NK-92 (cell line): ENCODE data around the gene DMBX1.

Source experiments
- DNase-seq: peaks from one replicate; lab custom pipeline; 2025; ENCODE audit not compliant: unreplicated experiment; lab: John Stamatoyannopoulos, UW

DMBX1 gene

DNA sequence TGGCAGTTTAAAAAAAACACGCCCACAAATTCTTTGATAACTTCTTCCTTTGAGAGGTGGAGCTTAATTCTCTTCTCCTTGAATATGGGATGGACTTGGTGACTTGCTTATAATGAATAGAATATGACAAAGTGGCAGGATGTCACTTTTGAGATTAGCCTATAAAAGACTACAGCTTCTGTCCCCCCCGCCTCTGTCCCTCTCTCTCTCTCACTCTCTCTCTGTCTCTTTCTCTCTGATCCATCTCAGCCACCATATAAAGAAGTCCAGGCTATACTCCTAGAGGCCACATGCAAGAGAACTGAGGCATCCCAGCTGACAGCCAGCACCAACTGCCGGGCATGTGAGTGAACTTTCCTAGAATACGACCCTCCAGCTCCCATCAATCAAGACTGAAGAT is 7.7 kb upstream of the DMBX1 start:
- DNase-seq = no peak

DNA sequence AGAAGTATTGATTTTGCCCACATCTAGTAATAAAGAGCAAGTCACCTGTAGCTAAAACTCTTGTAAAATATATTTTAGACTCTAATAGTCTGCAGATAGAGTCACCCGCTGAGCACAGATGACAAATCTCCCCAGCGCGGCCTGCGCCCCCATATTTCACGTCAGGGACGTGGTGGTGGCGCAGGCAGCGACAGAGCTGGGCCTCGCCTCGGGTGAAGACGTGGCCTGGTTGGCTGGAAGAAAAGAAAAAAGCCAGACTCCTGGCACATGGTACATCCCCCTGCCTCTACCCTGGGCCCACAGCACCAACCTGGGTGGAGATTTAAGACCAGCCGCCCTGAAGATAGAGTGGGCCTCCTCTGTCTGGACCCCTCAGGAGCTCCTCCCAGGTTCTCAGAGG is 6.0 kb upstream of the DMBX1 start:
- no peak for DNase-seq

DNA sequence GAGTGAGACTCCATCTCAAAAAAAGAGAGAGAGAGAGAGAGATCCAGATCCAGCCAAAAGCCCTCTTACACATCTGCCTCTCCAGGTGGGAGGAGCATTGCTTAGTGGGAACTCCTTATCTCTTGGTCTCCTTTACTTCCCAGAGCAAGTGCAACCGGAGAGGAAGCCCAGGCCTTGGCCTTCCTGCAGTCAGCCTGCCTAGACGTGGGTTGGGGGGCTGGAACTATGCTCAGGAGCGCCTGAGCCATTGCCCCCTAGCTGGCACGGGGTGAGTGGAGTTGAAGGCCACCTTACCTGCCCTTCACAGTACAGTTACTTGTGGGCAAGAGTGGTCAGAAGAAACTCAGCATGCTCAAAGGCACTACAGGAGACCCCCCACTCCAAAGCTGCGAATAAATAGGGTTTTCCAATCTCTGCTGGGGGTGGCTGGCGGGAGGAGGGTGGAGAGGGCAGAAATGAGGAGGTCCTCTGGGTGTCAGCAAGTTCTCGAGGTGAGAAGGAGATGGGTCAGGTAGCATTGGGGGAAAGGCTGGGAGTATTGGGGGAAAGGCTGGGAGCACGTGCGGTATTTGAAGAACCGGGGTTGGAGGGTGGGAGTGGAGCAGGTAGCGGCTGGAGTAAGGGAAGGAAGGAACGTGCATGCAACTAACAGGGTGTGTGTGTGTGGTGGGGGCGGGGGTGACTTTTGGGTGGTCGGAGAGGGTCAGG is 4.7 kb upstream of the DMBX1 start:
- DNase-seq = no peak

DNA sequence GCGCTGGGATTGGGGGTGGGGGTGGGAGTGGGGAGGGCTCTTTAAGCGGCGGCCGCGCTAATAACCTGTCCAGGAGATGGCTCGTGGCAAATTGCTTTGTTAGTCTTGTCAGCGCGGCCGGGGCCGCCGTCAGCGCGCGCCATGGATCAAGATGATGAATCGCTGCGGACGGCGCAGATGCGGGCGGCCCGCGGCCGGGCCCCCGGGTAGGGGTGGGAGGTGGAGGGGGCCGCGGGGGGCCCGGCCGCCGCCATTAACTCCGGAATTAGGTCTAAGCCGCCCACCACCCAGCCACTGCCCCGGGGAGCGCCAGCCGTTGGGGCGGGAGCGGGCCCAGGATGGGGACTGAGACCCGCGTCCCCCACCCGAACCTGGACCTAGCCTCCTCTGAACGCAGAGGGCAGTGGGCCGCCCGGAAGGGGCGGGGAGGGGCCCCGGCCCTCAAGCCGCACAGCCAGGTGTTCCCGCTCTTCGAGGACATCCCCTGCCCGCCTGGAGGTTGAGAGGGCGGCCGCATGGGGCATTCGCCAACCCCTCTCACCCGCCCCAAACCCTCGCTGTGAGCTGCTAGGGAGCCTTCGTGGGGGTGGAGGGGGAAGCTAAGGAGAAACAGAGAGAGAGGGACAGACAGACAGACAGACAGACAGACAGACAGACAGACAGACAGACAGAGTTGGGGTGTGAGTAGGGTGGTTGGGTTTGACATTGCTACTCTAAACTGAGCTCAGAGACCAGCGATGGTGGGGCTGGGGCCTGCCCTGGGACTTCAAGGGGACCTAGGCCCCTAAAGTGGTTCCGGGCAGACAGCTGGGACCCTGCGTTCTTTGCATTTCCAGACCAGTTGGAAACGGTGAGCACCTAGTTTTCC is 3.8 kb upstream of the DMBX1 start:
- DNase-seq = no peak

DNA sequence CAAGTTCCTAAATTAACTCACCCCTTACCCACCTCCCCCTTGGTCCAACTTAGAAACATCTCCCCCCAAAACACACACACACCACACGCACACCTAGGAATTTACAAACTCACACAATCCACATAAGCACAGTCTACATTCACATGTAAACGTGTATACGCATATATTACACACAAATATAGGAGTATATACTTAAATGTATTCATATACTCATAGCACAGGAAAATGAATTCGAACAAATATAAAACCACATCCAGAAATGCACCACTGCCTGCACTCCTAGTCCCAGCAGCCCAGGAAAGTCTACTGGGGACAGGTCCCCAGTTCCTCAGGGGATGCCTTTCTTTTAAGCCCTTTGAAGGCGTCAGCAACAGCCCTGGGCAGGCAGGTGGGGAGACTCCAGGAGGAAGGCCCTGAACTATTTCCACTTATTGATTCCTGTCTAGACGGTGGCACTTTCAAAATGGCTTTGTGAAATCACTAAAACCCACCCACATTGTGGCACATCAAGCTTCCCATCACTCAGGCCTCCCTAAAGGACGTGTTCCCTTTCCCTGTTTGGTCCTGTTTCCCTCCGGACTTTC is 3.1 kb upstream of the DMBX1 start:
- no peak for DNase-seq

DNA sequence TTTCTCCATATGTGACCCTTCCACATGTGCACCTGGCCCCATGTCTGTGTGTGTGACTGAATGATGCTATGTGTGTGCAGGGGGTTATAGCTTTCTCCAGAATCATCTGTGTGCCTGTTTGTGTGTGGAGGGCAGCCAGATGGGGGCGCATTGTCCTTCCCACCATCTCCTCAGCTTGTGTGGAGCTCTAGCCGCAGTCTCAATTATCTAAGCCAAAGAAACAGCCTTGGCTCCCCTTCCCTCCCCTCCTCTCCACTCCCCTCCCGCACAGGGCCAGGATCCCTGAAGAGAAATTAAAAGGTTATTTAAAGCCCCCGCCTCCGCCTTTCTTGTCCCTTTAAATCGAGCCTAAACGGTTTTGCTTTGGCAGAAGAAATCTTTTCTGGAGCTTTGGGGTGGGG is 1.8 kb upstream of the DMBX1 start:
- no peak for DNase-seq

DNA sequence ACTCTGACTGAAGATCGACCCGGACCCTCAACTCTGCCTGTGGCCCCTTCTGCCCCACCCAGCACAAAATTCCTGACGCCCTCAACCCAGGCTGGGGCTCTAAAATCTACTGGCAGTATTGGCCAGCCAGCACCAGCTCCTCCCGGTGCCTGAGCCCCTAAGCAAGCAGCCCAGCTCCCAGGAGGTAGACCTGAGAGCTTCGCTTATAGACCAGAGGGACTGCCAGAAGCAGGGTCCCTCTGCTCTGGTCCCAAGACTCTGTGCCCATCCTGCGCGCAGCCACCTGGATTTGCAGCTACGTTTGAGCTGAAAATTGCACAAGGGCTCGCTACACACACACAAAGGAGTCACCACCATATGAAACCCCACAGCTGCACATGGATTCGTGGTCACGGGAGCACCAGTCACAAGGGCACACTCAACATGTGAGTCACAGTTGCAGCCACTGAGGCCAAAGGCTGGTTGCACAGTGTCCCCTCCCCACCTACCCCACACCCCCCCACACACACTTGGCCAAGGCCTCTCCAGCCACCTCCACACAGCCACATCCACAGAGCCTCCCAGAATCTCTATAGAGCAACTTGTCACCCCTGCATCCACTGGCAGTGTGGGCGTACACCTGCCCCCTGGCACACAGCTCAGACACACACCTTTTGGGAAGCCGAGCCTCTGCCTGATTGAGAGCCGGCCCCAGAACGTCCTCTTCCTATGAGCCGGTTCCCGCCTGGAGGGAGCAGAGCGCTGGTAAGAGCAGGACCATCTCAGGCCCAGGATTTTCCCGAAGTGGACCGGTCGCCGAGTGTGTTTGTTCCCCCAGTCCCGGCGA is 1.1 kb upstream of the DMBX1 start:
- no peak for DNase-seq

DNA sequence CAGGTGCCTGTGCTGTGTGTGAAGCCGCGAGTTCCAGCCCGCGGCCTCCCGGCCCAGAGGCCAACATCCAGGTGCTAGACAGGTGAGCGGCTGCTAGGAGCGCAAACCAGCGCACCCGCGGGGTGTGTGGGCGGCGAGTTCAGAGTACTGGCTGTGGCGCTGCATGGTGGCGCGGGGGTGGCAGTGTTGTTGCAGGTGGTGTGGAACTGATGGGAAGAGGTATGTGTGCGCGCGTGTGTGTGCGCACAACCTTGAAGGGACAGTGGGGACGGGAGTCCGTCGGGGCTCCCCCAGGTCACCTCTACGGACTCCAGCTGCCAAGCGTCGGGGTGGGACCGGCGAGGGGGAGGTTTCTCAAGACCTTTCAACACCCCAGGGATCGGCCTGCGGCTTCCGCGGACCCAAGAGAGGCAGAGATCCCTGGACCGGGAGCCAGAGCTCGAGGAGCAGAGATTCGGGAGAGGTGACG is 433 bp upstream of the DMBX1 start:
- DNase-seq = no peak

DNA sequence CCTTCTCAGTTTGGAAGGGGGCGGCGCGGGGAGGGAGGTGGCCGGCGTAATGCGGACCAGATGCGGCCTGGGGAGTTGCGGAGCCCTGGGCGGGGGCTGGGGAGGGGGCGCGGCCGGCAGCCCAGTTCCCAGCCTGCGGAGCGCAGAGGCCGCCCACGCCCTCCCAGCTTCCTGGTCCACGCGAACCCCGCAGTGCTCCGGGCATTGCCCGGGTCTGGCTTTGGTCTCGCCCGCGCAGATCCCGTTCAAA is 695 bp downstream of the DMBX1 start:
- no peak for DNase-seq

DNA sequence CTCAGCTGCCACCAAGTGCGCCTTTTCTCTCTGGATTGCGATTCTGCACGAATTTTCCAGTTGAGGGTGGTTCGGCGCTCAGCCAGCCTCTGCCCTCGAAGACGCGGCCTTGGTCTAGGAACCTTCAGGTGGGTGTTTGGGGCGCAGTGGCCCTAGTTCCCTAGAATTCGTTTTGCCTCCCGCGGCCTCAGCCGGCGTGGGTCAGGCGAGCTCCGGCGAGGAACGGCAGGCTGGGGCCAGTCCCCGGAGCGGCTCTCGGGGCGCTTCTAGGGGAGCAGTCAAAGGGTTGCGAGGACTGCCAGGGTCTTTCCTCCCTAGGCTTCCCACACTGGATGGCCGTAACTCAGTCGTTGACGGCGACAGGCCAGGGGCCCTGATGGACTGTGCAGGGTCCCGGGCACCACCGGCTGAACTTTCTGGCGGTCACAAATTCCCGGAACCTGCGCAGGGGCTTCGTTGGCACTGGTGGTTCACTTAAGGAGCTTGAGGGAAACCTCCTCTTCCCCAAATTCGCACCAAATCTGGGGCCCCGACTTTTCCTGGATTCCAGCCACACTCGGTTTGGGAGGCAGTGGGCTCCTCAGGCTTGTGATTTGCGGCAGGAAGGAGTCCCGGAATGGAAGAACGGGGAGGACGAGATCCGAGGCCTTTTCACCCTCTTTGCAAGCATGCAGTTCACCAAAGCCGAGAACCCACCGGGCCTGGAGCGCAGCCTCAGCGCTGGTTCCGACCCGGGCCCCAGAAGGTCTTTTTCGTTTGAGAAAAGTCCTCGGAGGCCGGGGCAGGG is 1.2 kb downstream of the DMBX1 start:
- DNase-seq = no peak

DNA sequence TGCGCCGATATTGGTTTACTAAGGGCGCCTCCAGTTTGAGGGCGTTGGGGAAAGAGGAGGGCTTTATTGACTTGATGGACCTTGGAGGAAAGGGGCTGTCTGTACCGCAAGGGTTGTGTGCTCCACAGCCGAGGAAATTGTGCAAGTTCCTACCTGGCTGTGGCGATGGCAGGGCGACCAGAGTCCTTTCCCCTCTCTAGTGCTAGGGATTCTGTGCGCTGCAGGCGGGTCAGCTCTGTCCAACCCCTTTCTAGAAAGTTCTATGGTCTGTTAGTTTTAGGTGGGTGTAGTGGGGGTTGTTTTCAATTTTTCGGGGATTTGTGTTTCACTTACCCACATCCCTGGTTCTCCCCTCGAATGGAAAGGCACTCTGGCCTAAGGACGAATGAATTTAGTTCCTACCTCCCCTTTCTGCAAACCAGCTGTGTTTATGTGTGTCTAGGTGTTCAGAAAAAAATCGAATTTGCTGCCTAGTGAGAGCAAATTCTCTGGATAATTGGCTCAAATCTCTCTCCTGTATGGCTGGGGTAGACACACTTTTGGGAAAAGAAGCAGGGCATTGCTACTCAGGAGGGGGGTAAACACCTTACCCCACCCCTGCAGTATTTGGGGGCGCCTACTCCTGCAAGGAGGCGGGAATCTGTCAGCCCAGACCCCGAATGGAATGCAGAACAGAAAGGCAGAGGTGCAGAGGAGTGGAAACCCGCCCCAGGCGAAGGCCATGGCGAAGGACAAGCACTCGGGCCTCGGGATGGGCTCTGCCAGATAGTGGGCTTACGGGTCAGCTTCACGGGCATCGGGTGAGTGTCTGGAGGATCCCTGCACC is 2.0 kb downstream of the DMBX1 start:
- no peak for DNase-seq

DNA sequence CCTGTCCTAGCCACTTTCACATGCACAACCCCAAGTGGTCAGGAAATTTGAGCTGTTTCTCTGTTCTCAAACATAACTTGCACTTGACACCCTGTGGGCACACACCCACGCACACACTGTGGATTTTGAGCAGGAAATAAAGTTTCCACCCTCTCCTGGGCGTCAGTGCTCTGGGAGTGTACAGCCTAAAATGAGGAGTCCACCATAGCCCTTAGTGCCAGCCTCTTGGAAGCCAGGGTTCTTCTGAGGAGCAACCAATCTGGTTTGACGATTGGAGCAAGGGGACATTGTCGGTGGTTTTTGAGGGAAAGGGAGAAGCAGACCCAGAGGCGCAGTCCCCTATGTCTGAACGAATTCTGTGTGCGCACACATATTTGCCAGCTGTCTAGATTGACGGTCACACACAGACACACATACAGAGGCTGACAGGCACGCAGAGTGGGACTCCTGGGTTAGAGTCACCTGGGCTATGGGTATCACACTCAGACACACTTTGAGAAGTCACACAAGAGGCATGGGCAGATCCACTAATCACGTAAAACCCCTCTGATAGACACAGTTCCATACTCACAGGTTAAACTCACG is 2.7 kb downstream of the DMBX1 start:
- DNase-seq = no peak

DNA sequence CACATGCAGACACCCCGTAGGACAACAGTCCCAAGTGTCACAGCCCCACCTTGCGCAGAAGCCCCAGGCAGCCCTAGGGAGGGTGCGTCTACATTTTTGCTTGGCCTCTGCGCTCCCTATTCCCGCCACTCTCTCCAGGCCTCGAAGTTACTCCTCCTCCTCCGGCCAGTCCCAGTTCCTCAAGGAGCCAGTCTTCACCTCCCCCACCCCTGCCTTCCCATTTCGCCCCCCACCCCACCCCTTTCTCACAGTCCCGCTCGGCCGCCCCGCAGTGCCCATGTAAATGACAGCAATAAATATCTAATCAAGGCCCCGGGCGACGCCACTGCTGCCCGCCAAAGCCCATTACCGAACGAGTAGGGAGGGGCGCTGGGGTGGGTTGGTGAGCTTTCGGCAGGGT is 3.2 kb downstream of the DMBX1 start:
- no peak for DNase-seq

DNA sequence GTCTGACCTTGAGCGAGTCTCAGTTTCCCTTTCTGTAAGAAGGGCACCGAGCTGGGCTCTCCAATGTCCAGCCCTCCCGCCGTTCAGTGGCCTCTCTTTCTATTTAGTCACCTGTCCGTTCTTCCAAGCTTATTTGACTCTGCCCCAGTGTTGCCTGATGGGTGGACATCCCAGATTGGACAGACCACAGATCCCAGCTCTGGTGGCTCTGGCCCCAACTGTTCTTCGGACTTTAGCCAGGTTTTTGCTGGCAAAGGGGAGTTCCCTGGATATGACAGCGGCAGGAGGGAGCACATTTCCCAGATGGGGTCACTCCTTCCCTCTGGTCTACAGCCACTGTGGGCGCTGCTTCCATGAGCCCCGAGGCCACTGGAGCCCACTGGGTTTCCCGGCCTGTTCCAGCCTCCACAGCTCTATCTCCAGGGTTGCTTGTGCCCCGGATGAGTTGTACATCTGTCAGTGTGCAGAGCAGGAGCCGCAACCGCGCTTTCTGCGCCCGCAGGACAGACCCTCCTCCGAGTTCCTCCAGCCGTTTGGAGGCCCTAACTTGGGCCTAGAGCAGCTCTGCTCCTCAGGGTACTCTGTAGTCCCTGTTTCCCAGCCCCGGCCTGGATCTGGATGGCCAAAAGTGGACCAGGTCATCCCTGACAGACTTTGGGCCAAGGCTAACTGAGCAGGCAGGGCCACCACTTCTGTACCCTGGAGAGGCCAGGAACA is 3.8 kb downstream of the DMBX1 start:
- DNase-seq = no peak

DNA sequence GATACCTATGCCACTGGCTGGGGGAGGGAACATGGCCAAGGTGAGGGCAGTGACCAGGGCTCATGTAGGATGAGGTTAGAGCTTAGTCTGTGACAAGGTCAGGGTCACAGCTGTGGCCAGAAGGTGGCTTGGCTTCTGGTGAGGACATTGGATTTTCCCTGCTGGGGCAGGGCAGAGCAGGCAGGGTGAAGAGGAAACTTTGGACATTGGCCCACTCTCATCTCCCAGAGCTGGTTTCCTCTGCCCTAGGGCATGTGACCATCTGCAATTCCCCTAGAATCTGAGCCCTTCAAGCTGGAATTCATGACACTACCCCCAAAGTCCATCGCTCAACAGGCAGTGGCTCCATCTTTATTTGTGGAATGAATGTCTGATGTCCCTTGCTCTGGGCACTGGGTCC is 5.3 kb downstream of the DMBX1 start:
- no peak for DNase-seq

DNA sequence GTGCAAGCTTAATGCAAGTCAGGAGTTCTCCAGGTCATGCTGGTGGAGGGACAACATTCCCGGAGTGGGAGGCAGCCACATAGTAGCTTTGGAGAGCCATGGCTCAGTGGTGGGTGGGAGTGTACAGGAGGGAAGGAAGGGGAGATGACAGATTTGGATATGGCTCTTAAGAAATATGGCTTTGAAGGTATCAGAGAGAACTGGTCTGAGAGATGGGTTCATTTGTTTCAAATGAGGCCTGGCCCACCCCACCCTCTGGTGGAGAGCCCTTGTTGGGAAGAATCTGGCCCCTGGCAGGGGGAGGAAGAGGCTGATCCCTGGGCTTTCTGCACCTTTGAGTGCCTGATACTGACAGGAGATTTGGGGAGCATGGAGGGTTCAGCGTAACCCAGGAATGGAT is 6.1 kb downstream of the DMBX1 start:
- DNase-seq = no peak

DNA sequence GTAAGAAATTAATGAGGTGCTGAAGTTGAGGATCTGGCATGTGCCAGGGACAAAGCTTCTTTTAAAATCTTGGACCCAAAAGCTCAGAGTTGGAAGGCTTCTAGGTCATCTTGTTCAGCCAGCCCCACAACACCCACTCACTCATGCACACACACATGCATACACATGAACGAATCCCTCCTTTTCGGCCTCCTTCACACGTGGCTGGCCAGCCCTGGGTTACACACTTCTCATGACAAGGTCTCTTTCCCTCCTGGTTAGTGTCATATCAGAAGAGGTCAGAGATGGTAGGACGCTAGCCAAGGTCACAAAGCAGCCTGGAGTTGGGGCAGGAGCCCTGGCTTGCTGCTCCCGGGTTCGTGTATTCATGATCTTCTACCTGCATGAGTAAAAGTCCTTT is 6.9 kb downstream of the DMBX1 start:
- no peak for DNase-seq

DNA sequence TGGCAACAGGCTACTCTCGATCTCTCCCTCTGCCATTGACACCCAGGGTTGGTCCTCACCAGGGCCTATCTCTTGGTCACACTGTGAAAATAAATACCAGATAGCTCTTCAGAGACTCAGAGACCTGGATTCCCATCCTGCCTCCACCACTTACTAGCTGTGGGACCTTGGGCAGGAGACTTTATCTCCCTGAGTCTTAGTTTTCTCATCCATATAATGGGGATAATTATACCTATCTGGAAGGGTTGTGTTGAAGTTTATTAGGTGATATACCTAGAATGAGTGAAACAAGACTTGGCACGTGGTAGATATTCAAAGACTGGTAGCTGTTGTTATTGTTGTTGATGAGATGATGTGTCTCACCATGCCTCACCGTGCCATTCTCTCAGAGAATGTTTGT is 7.4 kb downstream of the DMBX1 start:
- no peak for DNase-seq

DNA sequence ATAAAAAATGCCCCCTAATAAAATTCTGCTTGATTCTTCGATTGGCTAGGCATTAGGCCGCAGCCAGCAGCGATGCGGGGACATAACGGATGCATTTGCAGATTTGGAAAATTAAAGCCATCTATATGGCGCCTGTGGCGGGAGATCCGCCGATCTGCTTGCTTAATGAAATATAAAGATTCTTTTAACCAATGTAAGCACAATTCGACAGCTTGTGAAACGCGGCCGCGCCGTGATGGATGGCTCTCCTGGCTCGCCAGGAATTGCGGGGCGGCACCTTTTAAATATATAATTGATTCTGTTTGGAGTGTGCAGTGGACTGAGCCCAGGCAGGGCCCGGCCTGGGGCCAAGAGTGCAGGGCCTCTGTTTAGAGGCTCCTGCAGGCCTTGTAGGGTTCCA is 8.0 kb downstream of the DMBX1 start:
- DNase-seq = no peak
